Lower leg skin (tissue), 3 donors: ENCODE data around the gene CMPK2.

Experiments used
- POLR2A ChIP-seq, 2 donors: fragments of 450-650 bp; IDR thresholded peaks; one replicate each; pipeline ENCODE4 v1.6.1; 2016 to 2017; ENCODE audit warnings: antibody characterized with exemption in 2 of 2, mild to moderate bottlenecking in 1 of 2, moderate library complexity in 1 of 2
- TF ChIP-seq, protein P1 (sequence below), 3 donors: fragments of 450-650 bp; IDR thresholded peaks; one replicate each; pipeline ENCODE4 v1.5.1; 2016; ENCODE audit warnings: antibody characterized with exemption in 3 of 3, mild to moderate bottlenecking in 3 of 3, moderate library complexity in 2 of 3

DNA sequence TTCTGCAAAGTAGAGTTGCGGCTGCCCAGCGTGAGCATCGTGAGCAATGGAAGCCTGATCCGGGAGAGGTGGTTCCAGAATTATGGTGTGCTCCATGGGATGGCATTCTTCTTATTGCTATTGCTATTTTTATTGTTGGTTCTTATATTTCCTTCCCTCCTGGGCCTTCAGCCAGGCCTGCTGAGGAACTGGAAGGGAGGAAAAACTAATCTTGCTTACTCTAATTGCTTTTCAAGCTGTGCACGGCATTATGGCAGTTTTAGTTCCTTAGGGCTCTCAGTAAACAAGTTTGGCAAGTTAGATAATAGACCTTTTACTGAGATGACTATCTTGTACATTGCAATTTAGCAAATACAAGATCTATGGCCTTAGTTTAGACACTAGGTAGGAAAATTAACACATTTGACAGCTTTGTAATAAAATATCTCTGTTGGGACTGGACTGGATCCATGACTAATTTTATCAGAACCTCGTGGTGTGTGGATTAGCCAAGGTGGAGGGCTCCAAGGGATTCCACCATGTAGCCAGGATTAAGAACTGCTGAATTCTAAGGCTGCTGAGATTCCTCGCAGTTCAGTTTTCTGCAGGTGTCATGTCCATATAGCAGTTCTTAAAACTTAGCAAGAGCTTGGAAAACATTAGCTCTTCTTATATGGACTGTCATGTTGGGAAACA, 17.9 kb upstream of the CMPK2 start:
- TF ChIP-seq, protein P1, sequence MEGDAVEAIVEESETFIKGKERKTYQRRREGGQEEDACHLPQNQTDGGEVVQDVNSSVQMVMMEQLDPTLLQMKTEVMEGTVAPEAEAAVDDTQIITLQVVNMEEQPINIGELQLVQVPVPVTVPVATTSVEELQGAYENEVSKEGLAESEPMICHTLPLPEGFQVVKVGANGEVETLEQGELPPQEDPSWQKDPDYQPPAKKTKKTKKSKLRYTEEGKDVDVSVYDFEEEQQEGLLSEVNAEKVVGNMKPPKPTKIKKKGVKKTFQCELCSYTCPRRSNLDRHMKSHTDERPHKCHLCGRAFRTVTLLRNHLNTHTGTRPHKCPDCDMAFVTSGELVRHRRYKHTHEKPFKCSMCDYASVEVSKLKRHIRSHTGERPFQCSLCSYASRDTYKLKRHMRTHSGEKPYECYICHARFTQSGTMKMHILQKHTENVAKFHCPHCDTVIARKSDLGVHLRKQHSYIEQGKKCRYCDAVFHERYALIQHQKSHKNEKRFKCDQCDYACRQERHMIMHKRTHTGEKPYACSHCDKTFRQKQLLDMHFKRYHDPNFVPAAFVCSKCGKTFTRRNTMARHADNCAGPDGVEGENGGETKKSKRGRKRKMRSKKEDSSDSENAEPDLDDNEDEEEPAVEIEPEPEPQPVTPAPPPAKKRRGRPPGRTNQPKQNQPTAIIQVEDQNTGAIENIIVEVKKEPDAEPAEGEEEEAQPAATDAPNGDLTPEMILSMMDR (IDR thresholded peaks at IDR 0.05), result no peak
- no peak for TF ChIP-seq POLR2A (IDR thresholded peaks at IDR 0.05)
